ENCODE measurements around the gene CHST3.

The CHST3 gene

GRCh38 chr10:72007246-72007892 is 43.2 kb downstream of the CHST3 start:
- no peak for ATAC-seq

GRCh38 chr10:72008096-72008981 is 44.1 kb downstream of the CHST3 start:
- no peak for TF ChIP-seq ZFP30 (CRISPR knock-in tag; IDR thresholded peaks at IDR 0.05)
- TF ChIP-seq CSDC2 (CRISPR knock-in tag; IDR thresholded peaks at IDR 0.05): no peak
- TF ChIP-seq OSR1 (CRISPR knock-in tag; IDR thresholded peaks at IDR 0.05): no peak
- TF ChIP-seq ZNF70 (CRISPR knock-in tag; IDR thresholded peaks at IDR 0.05): no peak
- no peak for TF ChIP-seq ESRRG (CRISPR knock-in tag; IDR thresholded peaks at IDR 0.05)
- no peak for TF ChIP-seq PPARA (CRISPR knock-in tag; IDR thresholded peaks at IDR 0.05; ENCODE audit: borderline replicate concordance)
- no peak for TF ChIP-seq TOX (CRISPR knock-in tag; IDR thresholded peaks at IDR 0.05; ENCODE audit: borderline replicate concordance)
- no peak for TF ChIP-seq CSRNP3 (CRISPR knock-in tag; IDR thresholded peaks at IDR 0.05)
- TF ChIP-seq ZFP3 (CRISPR knock-in tag; IDR thresholded peaks at IDR 0.05): no peak
- no peak for ATAC-seq

More at GRCh38 chr10:72007246-72007892, 43.2 kb downstream of the CHST3 start:
- TF ChIP-seq CREB5 (CRISPR knock-in tag; IDR thresholded peaks at IDR 0.05; ENCODE audit: low read depth) (no peak), ZC3H10 (CRISPR knock-in tag; IDR thresholded peaks at IDR 0.05) (no peak), BACH2 (CRISPR knock-in tag; IDR thresholded peaks at IDR 0.05; ENCODE audit: borderline replicate concordance) (no peak), ZFP3 (CRISPR knock-in tag; IDR thresholded peaks at IDR 0.05) (no peak), OSR1 (CRISPR knock-in tag; IDR thresholded peaks at IDR 0.05) (no peak), ARNTL (CRISPR knock-in tag; IDR thresholded peaks at IDR 0.05; ENCODE audit: borderline replicate concordance, low read depth) (no peak)

- no peak for ATAC-seq
- TF ChIP-seq CREB5 (CRISPR knock-in tag; IDR thresholded peaks at IDR 0.05; ENCODE audit: low read depth) (no peak), BACH2 (CRISPR knock-in tag; IDR thresholded peaks at IDR 0.05; ENCODE audit: borderline replicate concordance) (no peak), ZNF70 (CRISPR knock-in tag; IDR thresholded peaks at IDR 0.05) (no peak), ISL1 (CRISPR knock-in tag; IDR thresholded peaks at IDR 0.05) (no peak), ZFP30 (CRISPR knock-in tag; IDR thresholded peaks at IDR 0.05) (no peak), PATZ1 (CRISPR knock-in tag; IDR thresholded peaks at IDR 0.05; ENCODE audit: borderline replicate concordance) (no peak), ZNF565 (CRISPR knock-in tag; conservative IDR thresholded peaks at IDR 0.05; ENCODE audit: low read depth) (no peak), SNAI2 (CRISPR knock-in tag; IDR thresholded peaks at IDR 0.05) (no peak), CSDC2 (CRISPR knock-in tag; IDR thresholded peaks at IDR 0.05) (no peak), ESRRG (CRISPR knock-in tag; IDR thresholded peaks at IDR 0.05) (no peak), PPARA (CRISPR knock-in tag; IDR thresholded peaks at IDR 0.05; ENCODE audit: borderline replicate concordance) (no peak), TCF4 (CRISPR knock-in tag; IDR thresholded peaks at IDR 0.05; ENCODE audit: borderline replicate concordance) (no peak), TSHZ2 (CRISPR knock-in tag; IDR thresholded peaks at IDR 0.05) (no peak), ZFP3 (CRISPR knock-in tag; IDR thresholded peaks at IDR 0.05) (no peak), ARNTL (CRISPR knock-in tag; IDR thresholded peaks at IDR 0.05; ENCODE audit: borderline replicate concordance, low read depth) (no peak), ZC3H10 (CRISPR knock-in tag; IDR thresholded peaks at IDR 0.05) (no peak), TOX (CRISPR knock-in tag; IDR thresholded peaks at IDR 0.05; ENCODE audit: borderline replicate concordance) (no peak), CSRNP3 (CRISPR knock-in tag; IDR thresholded peaks at IDR 0.05) (no peak)
Observed at GRCh38 chr10:72009051-72009424, 44.8 kb downstream of the CHST3 start.

Data from SK-N-SH treated with all-trans-retinoic acid at 6 μM for 48 hours (cell line).